CD8-positive, alpha-beta memory T cell (primary cell): ENCODE measurements around the gene HEATR5B. TPM values are rescaled to one million over a fixed set of nuclear protein-coding genes. Genes with fewer than 3 reads are reported as not detected.

Experiments
- CTCF ChIA-PET: fragments of 350-600 bp; sonication (Branson Sonifier 250); formaldehyde crosslinking; loops from one replicate; lab custom pipeline; 2021; ENCODE audit warnings: antibody characterized with exemption; lab: Charles Lee
- POLR2A ChIA-PET: fragments of 350-600 bp; sonication (Branson Sonifier 250); formaldehyde crosslinking; loops from one replicate; lab custom pipeline; 2021; ENCODE audit warnings: antibody characterized with exemption; lab: Charles Lee
- DNase-seq, 5 donors: peaks; one replicate each; pipeline versions ENCODE4 v3.0.0 to v3.0.0-alpha.2; 2020 to 2022; ENCODE audit warnings: mixed read lengths in 1 of 5
- H3K27ac ChIP-seq: one replicate; pipeline ENCODE4 v1.7.0; 2013; ENCODE audit warnings: low read depth, mild to moderate bottlenecking, low read length, moderate library complexity
- H3K27me3 ChIP-seq: 2 replicates; pipeline ENCODE4 v1.7.0; 2013; ENCODE audit warnings: low read length, mild to moderate bottlenecking; ENCODE audit not compliant: insufficient read depth, poor library complexity, severe bottlenecking
- H3K36me3 ChIP-seq: 2 replicates; pipeline ENCODE4 v1.7.0; 2013; ENCODE audit warnings: mild to moderate bottlenecking, low read length, moderate library complexity; ENCODE audit not compliant: insufficient read depth
- H3K4me1 ChIP-seq: 2 replicates; pipeline ENCODE4 v1.7.0; 2013; ENCODE audit warnings: mild to moderate bottlenecking, low read length, moderate library complexity; ENCODE audit not compliant: insufficient read depth
- H3K4me3 ChIP-seq: 2 replicates; pipeline ENCODE4 v1.7.0; 2013; ENCODE audit warnings: mild to moderate bottlenecking, low read length
- H3K9me3 ChIP-seq: 2 replicates; pipeline ENCODE4 v1.7.0; 2013; ENCODE audit warnings: mild to moderate bottlenecking, low read length
- H3K27ac Mint-ChIP-seq, 8 donors: one replicate each; pipeline ENCODE4 v1.8.0; 2020 to 2021; ENCODE audit warnings: mixed read lengths in 8 of 8, mild to moderate bottlenecking in 6 of 8, inconsistent platforms in 3 of 8, moderate library complexity in 3 of 8
- H3K27me3 Mint-ChIP-seq, 2 donors: one replicate each; pipeline ENCODE4 v1.8.0; 2020 to 2021; ENCODE audit warnings: mixed read lengths in 2 of 2, mild to moderate bottlenecking in 1 of 2, moderate library complexity in 1 of 2
- H3K36me3 Mint-ChIP-seq, 3 donors: one replicate each; pipeline ENCODE4 v1.8.0; 2020 to 2021; ENCODE audit warnings: mixed read lengths in 3 of 3, inconsistent platforms in 1 of 3, mild to moderate bottlenecking in 1 of 3
- H3K4me1 Mint-ChIP-seq, 3 donors: one replicate each; pipeline ENCODE4 v1.8.0; 2020 to 2021; ENCODE audit warnings: mixed read lengths in 3 of 3, inconsistent platforms in 1 of 3, mild to moderate bottlenecking in 1 of 3
- H3K4me3 Mint-ChIP-seq, 7 donors: one replicate each; pipeline ENCODE4 v1.8.0; 2020 to 2021; ENCODE audit warnings: mixed read lengths in 7 of 7, mild to moderate bottlenecking in 6 of 7, moderate library complexity in 4 of 7, inconsistent platforms in 2 of 7
- H3K9me3 Mint-ChIP-seq, 5 donors: one replicate each; pipeline ENCODE4 v1.8.0; 2020 to 2022; ENCODE audit warnings: mixed read lengths in 5 of 5, mild to moderate bottlenecking in 3 of 5, moderate library complexity in 2 of 5, inconsistent platforms in 1 of 5
- polyA plus RNA-seq: library from polyadenylated mRNA; unstranded; fragments of 300-500 nt; fragmentation: Illumina TruSeq; gene quantifications from one replicate; pipeline ENCODE4 v1.2.3, GENCODE V29; 2021
- total RNA-seq, 2 experiments: library from RNA; stranded (reverse); gene quantifications; one replicate each; pipeline ENCODE4 v1.2.3, GENCODE V29; 2021

HEATR5B gene
- total and polyA plus RNA-seq, 3 experiments from 2014 or later: 11.4 to 20.0 (median 18.2) TPM

DNA sequence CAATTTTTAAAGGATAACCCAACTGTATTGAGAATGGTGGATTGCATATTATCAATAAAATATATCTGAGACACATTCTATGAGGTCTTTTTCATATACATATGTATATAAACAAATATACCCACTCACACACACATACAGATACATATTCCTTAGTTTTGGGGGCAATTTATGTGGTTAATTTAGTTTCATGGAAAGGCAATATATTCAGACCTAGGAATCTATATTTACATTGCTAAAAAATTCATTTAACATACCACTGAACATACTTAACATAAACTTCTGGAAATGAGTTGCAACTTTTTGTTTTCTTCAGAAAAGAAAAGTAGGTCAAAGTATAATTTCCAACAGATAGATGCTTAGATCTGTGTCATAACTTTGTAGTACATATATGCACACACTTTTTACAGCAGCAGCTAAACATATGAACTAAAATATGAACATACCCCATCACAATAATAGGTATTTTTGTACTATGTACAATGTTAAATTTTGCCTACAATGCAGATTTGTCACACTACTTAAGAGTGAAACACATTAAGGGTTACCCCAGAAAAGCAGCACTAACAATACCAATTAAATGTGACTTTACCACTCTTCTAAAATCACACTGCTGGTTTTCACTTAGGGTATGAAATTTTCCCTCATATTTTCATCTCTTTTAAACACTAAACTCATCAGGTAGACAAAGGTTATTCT lies 23.0 kb downstream of the HEATR5B start:
- H3K27me3 ChIP-seq: no peaks in the 10 kb centered on the region
- Mint-ChIP-seq H3K27ac (no peak overlapping the region), H3K4me3 (no peak overlapping the region), H3K4me1 (peaks cover 0 to 12% (median 2%) of the 10 kb centered on the region in 3 donors), H3K36me3 (peaks cover 2 to 83% (median 21%) of the 10 kb centered on the region in 3 donors), H3K27me3 (no peaks in the 10 kb centered on the region), H3K9me3 (no peaks in the 10 kb centered on the region)
- peaks cover 39% of the 10 kb centered on the region for H3K36me3 ChIP-seq
- H3K4me1 ChIP-seq: no peaks in the 10 kb centered on the region
- CTCF ChIA-PET: no interaction called here
- DNase-seq: no peak
- H3K9me3 ChIP-seq: no peaks in the 10 kb centered on the region
- H3K27ac ChIP-seq: no peak overlapping the region
- no peak overlapping the region for H3K4me3 ChIP-seq
- POLR2A ChIA-PET: no interaction called here

DNA sequence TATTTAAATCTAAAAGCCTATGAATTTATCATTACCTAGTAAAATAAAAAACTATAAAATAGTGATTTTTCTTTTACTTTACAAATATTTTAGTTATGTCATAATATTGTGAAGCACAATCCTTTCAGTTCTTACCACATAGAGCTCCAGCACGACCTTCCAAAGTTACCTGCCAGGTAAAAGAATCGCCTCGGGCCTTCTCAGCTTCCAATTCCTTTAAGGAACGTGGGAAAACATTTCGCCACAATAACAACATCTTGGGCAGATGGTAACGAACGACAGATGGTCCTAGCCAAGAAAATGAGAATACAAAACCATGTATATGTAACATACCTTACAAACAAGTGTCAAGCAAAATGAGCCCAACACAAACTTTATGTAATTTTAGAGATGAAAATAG lies 23.7 kb downstream of the HEATR5B start:
- H3K4me3 Mint-ChIP-seq: no peak overlapping the region

DNA sequence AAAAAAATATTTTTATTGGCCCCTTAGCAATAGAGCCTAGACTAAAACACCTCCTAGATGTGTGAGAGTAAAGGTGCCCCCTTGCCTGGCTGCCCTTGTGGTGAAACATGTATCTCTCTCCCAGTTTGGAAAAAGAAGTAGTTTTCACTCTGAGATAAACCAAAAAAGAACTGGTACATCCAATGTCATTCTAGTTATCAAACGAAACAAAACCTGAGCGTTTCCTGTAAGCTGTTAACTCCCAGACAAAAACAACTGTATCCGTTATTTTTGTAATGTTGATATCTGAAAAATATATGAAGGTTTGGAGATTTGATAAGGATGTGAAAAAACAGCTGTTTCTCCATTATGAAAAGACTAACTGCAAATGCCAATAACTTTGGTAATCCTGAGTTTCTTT lies 24.3 kb downstream of the HEATR5B start:
- H3K27me3 Mint-ChIP-seq: no peaks in the 10 kb centered on the region
- no peak for DNase-seq
- Histone ChIP-seq H3K4me3 (no peak overlapping the region), H3K36me3 (peaks cover 26% of the 10 kb centered on the region), H3K9me3 (no peaks in the 10 kb centered on the region), H3K4me1 (no peaks in the 10 kb centered on the region), H3K27ac (no peak overlapping the region), H3K27me3 (no peaks in the 10 kb centered on the region)
- no peak overlapping the region for H3K4me3 Mint-ChIP-seq
- ChIA-PET POLR2A (no interaction called here), CTCF (no interaction called here)
- H3K27ac Mint-ChIP-seq: peak overlapping the region in 1 of 8 donors; percentile 68
- peaks cover 0 to 12% (median 2%) of the 10 kb centered on the region in 3 donors for H3K4me1 Mint-ChIP-seq
- no peaks in the 10 kb centered on the region for H3K9me3 Mint-ChIP-seq
- peaks cover 2 to 81% (median 21%) of the 10 kb centered on the region in 3 donors for H3K36me3 Mint-ChIP-seq

More for the DNA sequence above, 23.7 kb downstream of the HEATR5B start:
- Mint-ChIP-seq H3K27ac (no peak overlapping the region), H3K4me1 (peaks cover 0 to 12% (median 2%) of the 10 kb centered on the region in 3 donors), H3K9me3 (no peaks in the 10 kb centered on the region), H3K27me3 (no peaks in the 10 kb centered on the region), H3K36me3 (peaks cover 0 to 83% (median 21%) of the 10 kb centered on the region in 3 donors)
- Histone ChIP-seq H3K27ac (no peak overlapping the region), H3K27me3 (no peaks in the 10 kb centered on the region), H3K36me3 (peaks cover 32% of the 10 kb centered on the region), H3K4me1 (no peaks in the 10 kb centered on the region), H3K4me3 (no peak overlapping the region), H3K9me3 (no peaks in the 10 kb centered on the region)
- POLR2A ChIA-PET: no interaction called here
- CTCF ChIA-PET: no interaction called here
- no peak for DNase-seq

DNA sequence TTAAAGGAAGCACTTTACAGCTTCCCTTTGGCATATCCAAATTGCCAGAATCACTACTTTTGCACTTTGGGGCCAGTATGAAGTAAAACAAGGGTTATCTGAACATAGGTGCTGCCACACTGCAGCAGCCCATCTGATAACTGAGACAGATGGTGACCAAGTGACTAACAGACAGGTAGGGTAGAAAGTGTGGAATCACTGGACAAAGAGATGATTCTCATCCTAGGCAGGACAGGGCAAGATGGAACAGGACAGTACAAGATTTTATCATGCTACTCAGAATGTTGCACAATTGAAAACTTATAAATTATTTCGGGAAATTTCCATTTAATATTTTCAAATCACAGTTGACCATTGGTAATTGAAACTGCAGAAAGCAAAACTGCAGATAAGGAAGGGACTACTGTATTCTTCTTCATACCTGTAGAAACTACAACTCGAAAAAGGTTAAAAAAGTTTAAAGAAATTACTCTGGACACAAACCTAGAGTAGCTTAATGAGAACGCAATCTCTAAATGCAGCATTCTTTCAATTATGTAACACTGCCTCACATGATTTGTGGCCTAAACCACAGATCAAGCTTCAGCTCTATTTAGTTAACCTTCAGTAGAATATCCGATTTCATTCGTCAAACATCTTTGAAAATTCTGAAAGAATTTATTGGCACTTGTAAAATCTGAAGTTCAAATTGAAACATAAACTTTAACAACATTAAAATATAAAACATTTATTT lies 31.4 kb downstream of the HEATR5B start:
- H3K36me3 ChIP-seq: peaks cover 25% of the 10 kb centered on the region
- ChIA-PET CTCF (interaction anchor here (0.6 kb wide), 1 partner anchor 21 kb away, joined by 3 read pairs; no protein-coding TSS in a partner anchor), POLR2A (no interaction called here)

DNA sequence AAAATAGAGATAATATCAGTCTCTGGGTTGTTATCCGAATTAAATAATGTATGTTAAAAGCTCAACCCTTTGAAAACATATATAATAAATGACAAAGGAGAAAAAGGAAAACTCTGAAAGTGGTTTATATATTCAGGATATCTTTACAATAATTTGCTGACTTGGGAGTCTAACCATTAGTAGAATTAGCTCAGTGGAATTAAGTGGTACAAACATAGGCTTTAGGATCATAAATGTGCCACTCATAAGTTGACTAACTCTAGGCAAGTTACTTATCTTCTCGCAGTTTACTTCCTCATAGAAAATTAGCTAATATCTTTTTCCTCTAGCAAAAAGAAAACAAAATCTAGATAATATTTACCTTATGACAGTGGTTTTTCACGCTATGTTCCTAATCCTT lies 44.6 kb downstream of the HEATR5B start:
- DNase-seq: no peak
- POLR2A ChIA-PET: no interaction called here
- no peak overlapping the region for H3K4me3 Mint-ChIP-seq

More for the DNA sequence above, 31.4 kb downstream of the HEATR5B start:
- H3K9me3 ChIP-seq: no peaks in the 10 kb centered on the region
- H3K4me3 ChIP-seq: no peak overlapping the region
- Mint-ChIP-seq H3K36me3 (peaks cover 11 to 74% (median 31%) of the 10 kb centered on the region in 3 donors), H3K27ac (no peak overlapping the region), H3K4me3 (no peak overlapping the region), H3K27me3 (no peaks in the 10 kb centered on the region), H3K4me1 (peaks cover 3 to 12% (median 6%) of the 10 kb centered on the region in 3 donors), H3K9me3 (no peaks in the 10 kb centered on the region)
- no peak for DNase-seq
- H3K27ac ChIP-seq: no peak overlapping the region
- H3K27me3 ChIP-seq: no peaks in the 10 kb centered on the region
- no peaks in the 10 kb centered on the region for H3K4me1 ChIP-seq

DNA sequence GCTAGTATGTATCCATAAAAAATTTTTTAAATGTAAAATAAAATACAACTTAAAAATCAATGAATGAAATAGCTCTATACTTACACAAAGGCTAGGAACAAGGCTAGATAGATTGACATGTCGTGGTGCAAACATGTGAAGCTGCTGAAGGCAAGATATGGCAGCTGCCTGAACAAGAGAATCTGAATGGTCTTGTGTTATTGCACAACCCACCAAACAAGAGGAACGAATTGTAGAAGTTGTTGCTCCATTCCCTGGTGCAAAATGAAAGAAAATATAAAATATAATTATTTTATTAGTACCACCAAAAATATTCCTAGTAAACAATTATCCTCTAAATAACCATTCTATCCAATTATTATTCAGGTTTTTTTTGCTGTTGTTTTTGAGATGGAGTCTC lies 46.4 kb downstream of the HEATR5B start:
- POLR2A ChIA-PET: no interaction called here
- DNase-seq: no peak
- no peaks in the 10 kb centered on the region for H3K4me1 ChIP-seq
- no peak overlapping the region for H3K27ac Mint-ChIP-seq
- peaks cover 0 to 50% (median 11%) of the 10 kb centered on the region in 3 donors for H3K36me3 Mint-ChIP-seq
- no peaks in the 10 kb centered on the region for H3K4me1 Mint-ChIP-seq
- CTCF ChIA-PET: no interaction called here
- peaks cover 10% of the 10 kb centered on the region for H3K36me3 ChIP-seq
- no peaks in the 10 kb centered on the region for H3K9me3 Mint-ChIP-seq
- H3K4me3 ChIP-seq: no peak overlapping the region
- H3K9me3 ChIP-seq: no peaks in the 10 kb centered on the region
- H3K27me3 ChIP-seq: no peaks in the 10 kb centered on the region
- H3K27ac ChIP-seq: no peak overlapping the region
- no peaks in the 10 kb centered on the region for H3K27me3 Mint-ChIP-seq
- no peak overlapping the region for H3K4me3 Mint-ChIP-seq

More for the DNA sequence above, 44.6 kb downstream of the HEATR5B start:
- CTCF ChIA-PET: no interaction called here
- Mint-ChIP-seq H3K4me1 (peaks cover 0 to under 1% (median 0%) of the 10 kb centered on the region in 3 donors), H3K27ac (no peak overlapping the region), H3K27me3 (no peaks in the 10 kb centered on the region), H3K36me3 (peaks cover 0 to 59% (median 15%) of the 10 kb centered on the region in 3 donors), H3K9me3 (no peaks in the 10 kb centered on the region)
- H3K9me3 ChIP-seq: no peaks in the 10 kb centered on the region
- H3K4me1 ChIP-seq: no peaks in the 10 kb centered on the region
- H3K27ac ChIP-seq: no peak overlapping the region
- H3K27me3 ChIP-seq: no peaks in the 10 kb centered on the region
- no peak overlapping the region for H3K4me3 ChIP-seq
- H3K36me3 ChIP-seq: peaks cover 10% of the 10 kb centered on the region

DNA sequence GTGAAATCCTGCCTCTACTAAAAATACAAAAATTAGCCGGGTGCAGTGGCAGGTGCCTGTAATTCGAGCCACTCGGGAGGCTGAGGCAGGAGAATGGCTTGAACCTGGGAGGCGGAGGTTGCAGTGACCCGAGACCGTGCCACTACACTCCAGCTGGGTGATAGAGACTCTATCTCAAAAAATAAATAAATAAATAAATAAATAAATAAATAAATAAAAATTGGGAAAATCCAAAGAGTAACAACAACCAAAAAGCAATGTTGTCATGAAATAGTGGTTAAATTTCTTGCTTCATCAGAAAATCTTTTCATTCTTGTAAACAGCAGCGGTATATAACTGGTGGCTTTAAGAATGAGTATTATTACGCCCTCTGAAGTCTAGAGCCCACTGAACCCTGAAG lies 54.4 kb downstream of the HEATR5B start:
- no peaks in the 10 kb centered on the region for H3K4me1 Mint-ChIP-seq
- no peak for DNase-seq
- H3K4me1 ChIP-seq: no peaks in the 10 kb centered on the region
- H3K4me3 Mint-ChIP-seq: no peak overlapping the region
- H3K36me3 ChIP-seq: peaks cover 22% of the 10 kb centered on the region
- no peak overlapping the region for H3K27ac ChIP-seq
- no peak overlapping the region for H3K4me3 ChIP-seq
- CTCF ChIA-PET: no interaction called here
- H3K36me3 Mint-ChIP-seq: peaks cover 0 to 68% (median 36%) of the 10 kb centered on the region in 3 donors
- POLR2A ChIA-PET: no interaction called here
- H3K27ac Mint-ChIP-seq: peak overlapping the region in 2 of 8 donors; percentile 21 to 54
- no peaks in the 10 kb centered on the region for H3K27me3 Mint-ChIP-seq
- H3K27me3 ChIP-seq: no peaks in the 10 kb centered on the region
- no peaks in the 10 kb centered on the region for H3K9me3 ChIP-seq
- H3K9me3 Mint-ChIP-seq: no peaks in the 10 kb centered on the region

DNA sequence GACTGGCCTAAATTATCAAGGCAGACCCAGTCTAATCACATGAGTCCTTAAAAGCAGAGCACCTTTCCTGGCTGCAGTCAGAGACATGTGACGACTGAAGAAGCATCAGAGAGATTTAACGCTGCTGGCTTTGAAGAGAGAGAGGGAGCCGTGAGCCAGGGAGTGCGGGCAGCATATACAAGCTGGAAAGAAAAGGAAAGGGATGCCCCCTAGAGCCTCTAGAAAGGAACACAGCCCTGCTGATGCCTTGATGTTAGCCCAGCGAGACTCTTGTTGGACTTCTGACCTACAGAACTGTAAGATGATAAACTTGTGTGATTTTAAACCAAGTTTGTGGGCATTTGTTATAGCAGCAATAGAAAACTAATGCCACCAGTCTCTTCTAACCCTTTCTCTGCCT lies 58.1 kb downstream of the HEATR5B start:
- no peak overlapping the region for H3K4me3 ChIP-seq
- no peaks in the 10 kb centered on the region for H3K4me1 ChIP-seq
- H3K9me3 Mint-ChIP-seq: no peaks in the 10 kb centered on the region
- peaks cover 0 to 79% (median 36%) of the 10 kb centered on the region in 3 donors for H3K36me3 Mint-ChIP-seq
- H3K9me3 ChIP-seq: no peaks in the 10 kb centered on the region
- H3K27me3 ChIP-seq: no peaks in the 10 kb centered on the region
- ChIA-PET CTCF (no interaction called here), POLR2A (no interaction called here)
- no peak overlapping the region for H3K4me3 Mint-ChIP-seq
- H3K4me1 Mint-ChIP-seq: no peaks in the 10 kb centered on the region
- peak overlapping the region in 1 of 8 donors; percentile 1 for H3K27ac Mint-ChIP-seq
- DNase-seq: no peak
- H3K27ac ChIP-seq: no peak overlapping the region
- H3K27me3 Mint-ChIP-seq: no peaks in the 10 kb centered on the region
- H3K36me3 ChIP-seq: peaks cover 21% of the 10 kb centered on the region
